NCI-H2227 (cell line): Measurements from ENCODE around the gene RDH13.
"Not testable (repeated sequence)": the region's sequence is repeated elsewhere in the genome, so short reads cannot be mapped to it uniquely, and the experiment has no call there.

Experiments used
- DNase-seq: peaks from one replicate; lab custom pipeline; 2025; ENCODE audit not compliant: unreplicated experiment; lab: John Stamatoyannopoulos, UW

Gene RDH13

GRCh38 chr19:55062735-55063491 is at the start of gene RDH13:
RDH13 (minus strand) TSS chr19:55063148; CDS start chr19:55063032, 116 bp downstream.
- peak; percentile 100 for DNase-seq

- DNase-seq, result no peak
Measured at GRCh38 chr19:55112246-55112776, 49.4 kb upstream of the RDH13 start.

- no peak for DNase-seq
Measured at GRCh38 chr19:55111238-55111831, 48.4 kb upstream of the RDH13 start.

GRCh38 chr19:55109527-55110291 is 46.8 kb upstream of the RDH13 start:
- no peak for DNase-seq

GRCh38 chr19:55107252-55107651 is 44.3 kb upstream of the RDH13 start:
- DNase-seq, result not testable (repeated sequence)

GRCh38 chr19:55106591-55106990 is 43.6 kb upstream of the RDH13 start:
- no peak for DNase-seq

GRCh38 chr19:55105237-55105636 is 42.3 kb upstream of the RDH13 start:
- DNase-seq, result no peak

GRCh38 chr19:55103190-55103589 is 40.2 kb upstream of the RDH13 start:
- DNase-seq, result no peak

GRCh38 chr19:55101261-55101660 is 38.3 kb upstream of the RDH13 start:
- no peak for DNase-seq

GRCh38 chr19:55099557-55100506 is 36.9 kb upstream of the RDH13 start:
- no peak for DNase-seq

GRCh38 chr19:55098716-55099556 is 36.0 kb upstream of the RDH13 start:
- no peak for DNase-seq

- no peak for DNase-seq
Measured at GRCh38 chr19:55097864-55098715, 35.1 kb upstream of the RDH13 start.

GRCh38 chr19:55096061-55096701 is 33.2 kb upstream of the RDH13 start:
- no peak for DNase-seq

- no peak for DNase-seq
Measured at GRCh38 chr19:55095260-55096060, 32.5 kb upstream of the RDH13 start.

GRCh38 chr19:55094456-55095259 is 31.7 kb upstream of the RDH13 start:
- DNase-seq, result no peak

- no peak for DNase-seq
Measured at GRCh38 chr19:55092423-55093318, 29.7 kb upstream of the RDH13 start.
